ENCODE measurements around the gene CREB1. TPM values are rescaled to one million over a fixed set of nuclear protein-coding genes. Genes with fewer than 3 reads are reported as not detected.
"Not testable (repeated sequence)": the region's sequence is repeated elsewhere in the genome, so short reads cannot be mapped to it uniquely, and the experiment has no call there.

Gene CREB1
- total and polyA plus RNA-seq, 12 donors = 3.2 to 77.8 (median 41.3) TPM

- Histone ChIP-seq H3K36me3 (replicated peaks in 1 of 2) (no peaks in the 10 kb centered on the region), H3K9me3 (replicated peaks in 1 of 3) (no peaks in the 10 kb centered on the region), H3K4me3 (no peak overlapping the region), H3K4me1 (replicated peaks in 1 of 2) (peaks cover 0 to 7% of the 10 kb centered on the region in 2 donors), H3K27ac (no peak overlapping the region), H3K27me3 (no peaks in the 10 kb centered on the region)
- WGBS, 4 donors = 80 to 86% (median 82%) methylated on average over 11 of the region's 11 CpGs
- intact Hi-C loops (cut with DNase I) = no loop called here
- TF ChIP-seq CTCF (IDR thresholded peaks at IDR 0.05) = no peak
- no peak for TF ChIP-seq POLR2A (IDR thresholded peaks at IDR 0.05)
- no peak for DNase-seq
Observed at GRCh38 chr2:207635468-207636200, 105.9 kb downstream of the CREB1 start.

- DNase-seq; H3K27me3 ChIP-seq; H3K9me3 ChIP-seq (replicated peaks in 1 of 3); H3K4me3 ChIP-seq; H3K36me3 ChIP-seq (replicated peaks in 1 of 2); intact Hi-C loops (cut with DNase I); H3K4me1 ChIP-seq (replicated peaks in 1 of 2); H3K27ac ChIP-seq: not testable (repeated sequence)
- 85 to 91% (median 90%) methylated on average over 3 of the region's 3 CpGs for WGBS, 4 donors
Observed at GRCh38 chr2:207639288-207639687, 109.5 kb downstream of the CREB1 start.

GRCh38 chr2:207640160-207640559, 110.4 kb downstream of the CREB1 start:
- intact Hi-C loops (cut with DNase I) = no loop called here
- DNase-seq = no peak
- TF ChIP-seq CTCF (IDR thresholded peaks at IDR 0.05) (no peak), POLR2A (IDR thresholded peaks at IDR 0.05) (no peak)
- no peak overlapping the region for H3K4me3 ChIP-seq
- H3K27ac ChIP-seq = no peak overlapping the region
- no peaks in the 10 kb centered on the region for H3K27me3 ChIP-seq
- H3K36me3 ChIP-seq (replicated peaks in 1 of 2) = no peaks in the 10 kb centered on the region
- no peaks in the 10 kb centered on the region for H3K4me1 ChIP-seq (replicated peaks in 1 of 2)
- H3K9me3 ChIP-seq (replicated peaks in 1 of 3) = no peaks in the 10 kb centered on the region

GRCh38 chr2:207640661-207641060, 110.9 kb downstream of the CREB1 start:
- no peaks in the 10 kb centered on the region for H3K36me3 ChIP-seq (replicated peaks in 1 of 2)
- no peaks in the 10 kb centered on the region for H3K4me1 ChIP-seq (replicated peaks in 1 of 2)
- no peak overlapping the region for H3K27ac ChIP-seq
- H3K9me3 ChIP-seq (replicated peaks in 1 of 3) = no peaks in the 10 kb centered on the region
- no peaks in the 10 kb centered on the region for H3K27me3 ChIP-seq
- H3K4me3 ChIP-seq = no peak overlapping the region
- TF ChIP-seq POLR2A (IDR thresholded peaks at IDR 0.05) (no peak), CTCF (IDR thresholded peaks at IDR 0.05) (no peak)
- 70 to 82% (median 78%) methylated on average over 1 of the region's 1 CpG for WGBS, 4 donors
- intact Hi-C loops (cut with DNase I) = no loop called here
- no peak for DNase-seq

- no peaks in the 10 kb centered on the region for H3K9me3 ChIP-seq (replicated peaks in 1 of 3)
Observed at GRCh38 chr2:207643892-207644291, 114.1 kb downstream of the CREB1 start.

GRCh38 chr2:207646582-207646981, 116.8 kb downstream of the CREB1 start:
- WGBS, 4 donors = 84 to 91% (median 89%) methylated on average over 7 of the region's 7 CpGs
- DNase-seq; H3K27me3 ChIP-seq; H3K27ac ChIP-seq; H3K36me3 ChIP-seq (replicated peaks in 1 of 2); H3K4me1 ChIP-seq (replicated peaks in 1 of 2); H3K4me3 ChIP-seq; H3K9me3 ChIP-seq (replicated peaks in 1 of 3); intact Hi-C loops (cut with DNase I): not testable (repeated sequence)

More at GRCh38 chr2:207643892-207644291, 114.1 kb downstream of the CREB1 start:
- Histone ChIP-seq H3K4me1 (replicated peaks in 1 of 2) (no peaks in the 10 kb centered on the region), H3K4me3 (no peak overlapping the region), H3K36me3 (replicated peaks in 1 of 2) (no peaks in the 10 kb centered on the region), H3K27me3 (no peaks in the 10 kb centered on the region), H3K27ac (no peak overlapping the region)
- intact Hi-C loops (cut with DNase I) = no loop called here
- TF ChIP-seq POLR2A (IDR thresholded peaks at IDR 0.05) = no peak
- TF ChIP-seq CTCF (IDR thresholded peaks at IDR 0.05) = no peak
- no peak for DNase-seq
- WGBS, 4 donors = 91 to 96% (median 94%) methylated on average over 1 of the region's 1 CpG

Measured in adrenal gland (tissue), 12 donors.